ENCODE results near the gene EVI5. TPM values are rescaled to one million over a fixed set of nuclear protein-coding genes. Genes with fewer than 3 reads are reported as not detected.

The EVI5 gene
- total RNA-seq, 1 experiment from 2014 or later, result 11.4 TPM

DNA sequence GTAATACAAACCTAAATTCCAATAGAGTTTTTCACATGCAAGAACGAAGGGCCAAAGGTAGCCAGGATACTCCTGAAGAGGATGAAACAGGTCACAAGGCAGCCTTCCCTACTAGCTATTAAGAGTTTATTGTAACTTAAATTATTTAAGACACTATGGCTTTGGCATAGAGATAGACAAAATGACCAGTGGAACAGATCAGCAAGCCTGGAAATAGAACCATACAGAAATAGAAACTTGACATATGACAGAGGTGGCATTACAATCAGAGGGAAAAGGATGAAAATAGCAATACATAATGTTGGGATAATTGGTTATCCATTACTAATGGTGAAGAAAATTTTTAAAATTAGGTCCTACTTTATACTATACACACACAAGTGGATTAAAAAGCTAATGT is 314.7 kb downstream of the EVI5 start (continued):
- TF ChIP-seq, protein P1, sequence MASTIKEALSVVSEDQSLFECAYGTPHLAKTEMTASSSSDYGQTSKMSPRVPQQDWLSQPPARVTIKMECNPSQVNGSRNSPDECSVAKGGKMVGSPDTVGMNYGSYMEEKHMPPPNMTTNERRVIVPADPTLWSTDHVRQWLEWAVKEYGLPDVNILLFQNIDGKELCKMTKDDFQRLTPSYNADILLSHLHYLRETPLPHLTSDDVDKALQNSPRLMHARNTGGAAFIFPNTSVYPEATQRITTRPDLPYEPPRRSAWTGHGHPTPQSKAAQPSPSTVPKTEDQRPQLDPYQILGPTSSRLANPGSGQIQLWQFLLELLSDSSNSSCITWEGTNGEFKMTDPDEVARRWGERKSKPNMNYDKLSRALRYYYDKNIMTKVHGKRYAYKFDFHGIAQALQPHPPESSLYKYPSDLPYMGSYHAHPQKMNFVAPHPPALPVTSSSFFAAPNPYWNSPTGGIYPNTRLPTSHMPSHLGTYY (CRISPR knock-in tag; IDR thresholded peaks at IDR 0.05), result no peak
- TF ChIP-seq, protein P2, sequence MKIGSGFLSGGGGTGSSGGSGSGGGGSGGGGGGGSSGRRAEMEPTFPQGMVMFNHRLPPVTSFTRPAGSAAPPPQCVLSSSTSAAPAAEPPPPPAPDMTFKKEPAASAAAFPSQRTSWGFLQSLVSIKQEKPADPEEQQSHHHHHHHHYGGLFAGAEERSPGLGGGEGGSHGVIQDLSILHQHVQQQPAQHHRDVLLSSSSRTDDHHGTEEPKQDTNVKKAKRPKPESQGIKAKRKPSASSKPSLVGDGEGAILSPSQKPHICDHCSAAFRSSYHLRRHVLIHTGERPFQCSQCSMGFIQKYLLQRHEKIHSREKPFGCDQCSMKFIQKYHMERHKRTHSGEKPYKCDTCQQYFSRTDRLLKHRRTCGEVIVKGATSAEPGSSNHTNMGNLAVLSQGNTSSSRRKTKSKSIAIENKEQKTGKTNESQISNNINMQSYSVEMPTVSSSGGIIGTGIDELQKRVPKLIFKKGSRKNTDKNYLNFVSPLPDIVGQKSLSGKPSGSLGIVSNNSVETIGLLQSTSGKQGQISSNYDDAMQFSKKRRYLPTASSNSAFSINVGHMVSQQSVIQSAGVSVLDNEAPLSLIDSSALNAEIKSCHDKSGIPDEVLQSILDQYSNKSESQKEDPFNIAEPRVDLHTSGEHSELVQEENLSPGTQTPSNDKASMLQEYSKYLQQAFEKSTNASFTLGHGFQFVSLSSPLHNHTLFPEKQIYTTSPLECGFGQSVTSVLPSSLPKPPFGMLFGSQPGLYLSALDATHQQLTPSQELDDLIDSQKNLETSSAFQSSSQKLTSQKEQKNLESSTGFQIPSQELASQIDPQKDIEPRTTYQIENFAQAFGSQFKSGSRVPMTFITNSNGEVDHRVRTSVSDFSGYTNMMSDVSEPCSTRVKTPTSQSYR (CRISPR knock-in tag; IDR thresholded peaks at IDR 0.05), result no peak

DNA sequence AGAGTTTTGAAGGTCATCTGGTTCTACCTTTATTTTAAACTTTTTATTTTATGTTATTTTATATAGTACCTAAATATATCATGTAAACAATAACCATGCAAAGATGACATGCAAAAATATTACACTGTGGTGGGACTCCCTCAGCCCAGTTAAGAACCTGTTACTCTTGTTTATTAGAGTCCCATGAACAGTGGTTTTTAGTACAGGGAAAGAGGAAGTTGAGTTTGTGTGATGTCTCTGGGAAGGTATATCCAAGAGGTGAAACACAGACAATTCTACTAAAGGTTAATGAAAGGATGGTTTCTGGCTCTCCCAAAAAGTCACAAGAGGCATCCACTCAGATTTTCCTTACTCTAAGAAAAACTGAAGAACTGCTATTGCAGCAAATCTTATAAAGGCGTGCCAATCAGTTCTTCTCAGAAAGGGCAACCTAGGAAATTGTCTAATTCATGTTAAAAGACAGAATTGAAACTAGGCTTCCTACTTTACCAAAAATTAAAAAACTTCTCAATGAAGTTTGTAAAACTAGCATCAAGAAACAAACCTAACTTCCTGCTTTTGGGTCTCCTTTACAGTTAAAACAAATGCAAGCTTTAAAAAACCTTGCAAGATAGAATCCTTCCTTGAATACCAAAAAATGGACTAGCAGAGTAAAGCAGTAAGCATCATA is 318.1 kb downstream of the EVI5 start:
- Mint-ChIP-seq H3K4me1 (no peaks in the 10 kb centered on the region), H3K27ac (no peak overlapping the region), H3K27me3 (ENCODE audit: low read depth) (no peaks in the 10 kb centered on the region; the same call in 1 of the 2 replicates), H3K4me3 (no peak overlapping the region), H3K9me3 (no peaks in the 10 kb centered on the region), H3K36me3 (no peaks in the 10 kb centered on the region)
- POLR2A ChIA-PET, result no interaction called here
- CTCF ChIA-PET, result interaction anchor here (0.6 kb wide), 1 partner anchor 9 kb away, joined by 3 read pairs; no protein-coding TSS in a partner anchor
- TF ChIP-seq, protein P3, sequence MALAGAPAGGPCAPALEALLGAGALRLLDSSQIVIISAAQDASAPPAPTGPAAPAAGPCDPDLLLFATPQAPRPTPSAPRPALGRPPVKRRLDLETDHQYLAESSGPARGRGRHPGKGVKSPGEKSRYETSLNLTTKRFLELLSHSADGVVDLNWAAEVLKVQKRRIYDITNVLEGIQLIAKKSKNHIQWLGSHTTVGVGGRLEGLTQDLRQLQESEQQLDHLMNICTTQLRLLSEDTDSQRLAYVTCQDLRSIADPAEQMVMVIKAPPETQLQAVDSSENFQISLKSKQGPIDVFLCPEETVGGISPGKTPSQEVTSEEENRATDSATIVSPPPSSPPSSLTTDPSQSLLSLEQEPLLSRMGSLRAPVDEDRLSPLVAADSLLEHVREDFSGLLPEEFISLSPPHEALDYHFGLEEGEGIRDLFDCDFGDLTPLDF (CRISPR knock-in tag; IDR thresholded peaks at IDR 0.05), result no peak
- no peak for TF ChIP-seq ELF4 (CRISPR knock-in tag; IDR thresholded peaks at IDR 0.05; ENCODE audit: low read depth)
- TF ChIP-seq ZNF423 (CRISPR knock-in tag; IDR thresholded peaks at IDR 0.05), result no peak
- TF ChIP-seq OVOL2 (CRISPR knock-in tag; IDR thresholded peaks at IDR 0.05; ENCODE audit: borderline replicate concordance), result no peak
- no peak for TF ChIP-seq ZNF121 (CRISPR knock-in tag; IDR thresholded peaks at IDR 0.05)
- TF ChIP-seq, protein P4, sequence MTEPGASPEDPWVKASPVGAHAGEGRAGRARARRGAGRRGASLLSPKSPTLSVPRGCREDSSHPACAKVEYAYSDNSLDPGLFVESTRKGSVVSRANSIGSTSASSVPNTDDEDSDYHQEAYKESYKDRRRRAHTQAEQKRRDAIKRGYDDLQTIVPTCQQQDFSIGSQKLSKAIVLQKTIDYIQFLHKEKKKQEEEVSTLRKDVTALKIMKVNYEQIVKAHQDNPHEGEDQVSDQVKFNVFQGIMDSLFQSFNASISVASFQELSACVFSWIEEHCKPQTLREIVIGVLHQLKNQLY (CRISPR knock-in tag; IDR thresholded peaks at IDR 0.05), result no peak
- no peak for TF ChIP-seq SMAD4 (CRISPR knock-in tag; IDR thresholded peaks at IDR 0.05)
- DNase-seq (ENCODE audit: low spot score), result no peak
- no peak for ATAC-seq

DNA sequence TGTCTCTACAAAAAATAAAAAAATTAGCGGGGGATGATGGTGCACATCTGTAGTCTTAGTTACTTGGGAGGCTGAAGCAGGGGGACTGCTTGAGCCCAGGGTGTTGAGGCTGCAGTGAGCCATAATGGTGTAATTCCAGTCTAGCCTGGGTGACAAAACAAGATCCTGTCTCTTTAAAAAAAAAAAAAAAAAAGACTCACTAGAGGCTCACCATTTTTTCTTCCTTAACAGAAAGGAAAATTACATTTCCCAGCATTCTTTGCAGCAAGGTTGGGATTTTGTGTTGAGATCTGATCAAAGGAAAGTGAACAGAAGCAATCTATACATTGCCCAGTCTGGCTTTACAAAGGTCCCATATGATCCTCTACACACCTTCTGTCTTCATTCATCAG is 319.7 kb downstream of the EVI5 start:
- no peaks in the 10 kb centered on the region; the same call in 1 of the 2 replicates for H3K27me3 Mint-ChIP-seq (ENCODE audit: low read depth)
- DNase-seq (ENCODE audit: low spot score), result no peak
- no peaks in the 10 kb centered on the region for H3K9me3 Mint-ChIP-seq
- no peaks in the 10 kb centered on the region for H3K4me1 Mint-ChIP-seq
- no peak overlapping the region for H3K4me3 Mint-ChIP-seq
- POLR2A ChIA-PET, result no interaction called here
- CTCF ChIA-PET, result no interaction called here
- TF ChIP-seq, protein P5, sequence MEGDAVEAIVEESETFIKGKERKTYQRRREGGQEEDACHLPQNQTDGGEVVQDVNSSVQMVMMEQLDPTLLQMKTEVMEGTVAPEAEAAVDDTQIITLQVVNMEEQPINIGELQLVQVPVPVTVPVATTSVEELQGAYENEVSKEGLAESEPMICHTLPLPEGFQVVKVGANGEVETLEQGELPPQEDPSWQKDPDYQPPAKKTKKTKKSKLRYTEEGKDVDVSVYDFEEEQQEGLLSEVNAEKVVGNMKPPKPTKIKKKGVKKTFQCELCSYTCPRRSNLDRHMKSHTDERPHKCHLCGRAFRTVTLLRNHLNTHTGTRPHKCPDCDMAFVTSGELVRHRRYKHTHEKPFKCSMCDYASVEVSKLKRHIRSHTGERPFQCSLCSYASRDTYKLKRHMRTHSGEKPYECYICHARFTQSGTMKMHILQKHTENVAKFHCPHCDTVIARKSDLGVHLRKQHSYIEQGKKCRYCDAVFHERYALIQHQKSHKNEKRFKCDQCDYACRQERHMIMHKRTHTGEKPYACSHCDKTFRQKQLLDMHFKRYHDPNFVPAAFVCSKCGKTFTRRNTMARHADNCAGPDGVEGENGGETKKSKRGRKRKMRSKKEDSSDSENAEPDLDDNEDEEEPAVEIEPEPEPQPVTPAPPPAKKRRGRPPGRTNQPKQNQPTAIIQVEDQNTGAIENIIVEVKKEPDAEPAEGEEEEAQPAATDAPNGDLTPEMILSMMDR (IDR thresholded peaks at IDR 0.05), result no peak
- TF ChIP-seq TP53 (CRISPR knock-in tag; IDR thresholded peaks at IDR 0.05), result no peak
- no peak for TF ChIP-seq CREM (CRISPR knock-in tag; IDR thresholded peaks at IDR 0.05)
- no peak for TF ChIP-seq ZNF219 (CRISPR knock-in tag; IDR thresholded peaks at IDR 0.05; ENCODE audit: borderline replicate concordance)
- TF ChIP-seq, protein P6, sequence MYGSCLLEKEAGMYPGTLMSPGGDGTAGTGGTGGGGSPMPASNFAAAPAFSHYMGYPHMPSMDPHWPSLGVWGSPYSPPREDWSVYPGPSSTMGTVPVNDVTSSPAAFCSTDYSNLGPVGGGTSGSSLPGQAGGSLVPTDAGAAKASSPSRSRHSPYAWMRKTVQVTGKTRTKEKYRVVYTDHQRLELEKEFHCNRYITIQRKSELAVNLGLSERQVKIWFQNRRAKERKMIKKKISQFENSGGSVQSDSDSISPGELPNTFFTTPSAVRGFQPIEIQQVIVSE (CRISPR knock-in tag; IDR thresholded peaks at IDR 0.05; ENCODE audit: borderline replicate concordance), result no peak
- no peak for TF ChIP-seq ZNF138 (CRISPR knock-in tag; conservative IDR thresholded peaks at IDR 0.05)
- TF ChIP-seq, protein P7, sequence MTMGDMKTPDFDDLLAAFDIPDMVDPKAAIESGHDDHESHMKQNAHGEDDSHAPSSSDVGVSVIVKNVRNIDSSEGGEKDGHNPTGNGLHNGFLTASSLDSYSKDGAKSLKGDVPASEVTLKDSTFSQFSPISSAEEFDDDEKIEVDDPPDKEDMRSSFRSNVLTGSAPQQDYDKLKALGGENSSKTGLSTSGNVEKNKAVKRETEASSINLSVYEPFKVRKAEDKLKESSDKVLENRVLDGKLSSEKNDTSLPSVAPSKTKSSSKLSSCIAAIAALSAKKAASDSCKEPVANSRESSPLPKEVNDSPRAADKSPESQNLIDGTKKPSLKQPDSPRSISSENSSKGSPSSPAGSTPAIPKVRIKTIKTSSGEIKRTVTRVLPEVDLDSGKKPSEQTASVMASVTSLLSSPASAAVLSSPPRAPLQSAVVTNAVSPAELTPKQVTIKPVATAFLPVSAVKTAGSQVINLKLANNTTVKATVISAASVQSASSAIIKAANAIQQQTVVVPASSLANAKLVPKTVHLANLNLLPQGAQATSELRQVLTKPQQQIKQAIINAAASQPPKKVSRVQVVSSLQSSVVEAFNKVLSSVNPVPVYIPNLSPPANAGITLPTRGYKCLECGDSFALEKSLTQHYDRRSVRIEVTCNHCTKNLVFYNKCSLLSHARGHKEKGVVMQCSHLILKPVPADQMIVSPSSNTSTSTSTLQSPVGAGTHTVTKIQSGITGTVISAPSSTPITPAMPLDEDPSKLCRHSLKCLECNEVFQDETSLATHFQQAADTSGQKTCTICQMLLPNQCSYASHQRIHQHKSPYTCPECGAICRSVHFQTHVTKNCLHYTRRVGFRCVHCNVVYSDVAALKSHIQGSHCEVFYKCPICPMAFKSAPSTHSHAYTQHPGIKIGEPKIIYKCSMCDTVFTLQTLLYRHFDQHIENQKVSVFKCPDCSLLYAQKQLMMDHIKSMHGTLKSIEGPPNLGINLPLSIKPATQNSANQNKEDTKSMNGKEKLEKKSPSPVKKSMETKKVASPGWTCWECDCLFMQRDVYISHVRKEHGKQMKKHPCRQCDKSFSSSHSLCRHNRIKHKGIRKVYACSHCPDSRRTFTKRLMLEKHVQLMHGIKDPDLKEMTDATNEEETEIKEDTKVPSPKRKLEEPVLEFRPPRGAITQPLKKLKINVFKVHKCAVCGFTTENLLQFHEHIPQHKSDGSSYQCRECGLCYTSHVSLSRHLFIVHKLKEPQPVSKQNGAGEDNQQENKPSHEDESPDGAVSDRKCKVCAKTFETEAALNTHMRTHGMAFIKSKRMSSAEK (CRISPR knock-in tag; IDR thresholded peaks at IDR 0.05; ENCODE audit: borderline replicate concordance), result no peak
- no peak for TF ChIP-seq NR1H2 (CRISPR knock-in tag; IDR thresholded peaks at IDR 0.05)
- no peak for TF ChIP-seq ZNF396 (CRISPR knock-in tag; IDR thresholded peaks at IDR 0.05; ENCODE audit: borderline replicate concordance)
- TF ChIP-seq KAT7 (CRISPR knock-in tag; IDR thresholded peaks at IDR 0.05; ENCODE audit: borderline replicate concordance), result no peak
- ATAC-seq, result no peak
- H3K36me3 Mint-ChIP-seq, result no peaks in the 10 kb centered on the region
- no peak overlapping the region for H3K27ac Mint-ChIP-seq
